Measurements from ENCODE around the gene MYL6B. TPM values are rescaled to one million over a fixed set of nuclear protein-coding genes. Genes with fewer than 3 reads are reported as not detected.

Gene MYL6B
- total RNA-seq, 2 donors from 2014 or later, result 66.4 to 203 TPM

DNA sequence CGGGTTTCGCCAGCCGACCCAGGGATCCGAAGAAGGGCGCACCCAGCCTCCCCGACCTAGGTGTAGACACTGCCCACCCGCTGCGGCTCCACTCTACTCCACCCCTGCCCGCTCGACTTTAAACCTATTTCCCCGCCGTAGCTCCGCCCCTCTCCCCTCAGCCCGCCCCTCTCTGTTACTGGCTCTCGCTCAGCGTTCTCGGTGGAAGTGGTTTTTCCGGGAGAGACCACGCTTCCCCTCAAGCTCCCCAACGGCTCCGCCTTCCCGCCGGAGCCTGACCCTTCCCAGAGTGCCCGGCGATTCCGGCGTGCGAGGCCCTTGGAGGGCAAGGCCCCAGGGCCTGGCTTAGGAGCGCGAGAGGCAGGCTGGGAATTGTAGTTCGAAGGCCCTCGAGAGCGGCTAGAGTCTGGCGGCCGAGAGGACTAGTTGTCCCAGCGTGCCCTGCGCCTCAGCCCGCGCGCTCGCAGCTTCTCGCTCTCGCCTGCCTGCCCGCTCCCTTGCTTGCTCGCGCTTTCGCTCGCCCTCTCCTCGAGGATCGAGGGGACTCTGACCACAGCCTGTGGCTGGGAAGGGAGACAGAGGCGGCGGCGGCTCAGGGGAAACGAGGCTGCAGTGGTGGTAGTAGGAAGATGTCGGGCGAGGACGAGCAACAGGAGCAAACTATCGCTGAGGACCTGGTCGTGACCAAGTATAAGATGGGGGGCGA, 48.1 kb upstream of the MYL6B start, which contains the start of gene PA2G4:
Gene PA2G4, plus strand, starts transcription at position 451 of the 706 bp plus-strand sequence. Its CDS starts 179 bp downstream, at position 630.
- peak within 1 kb of the TSS; percentile 86 to 88 for H3K27ac ChIP-seq
- no peaks in the 10 kb centered on the region for H3K9me3 ChIP-seq
- peak; percentile 99 for TF ChIP-seq POLR2AphosphoS5 (IDR thresholded peaks at IDR 0.05)
- TF ChIP-seq, protein P1, sequence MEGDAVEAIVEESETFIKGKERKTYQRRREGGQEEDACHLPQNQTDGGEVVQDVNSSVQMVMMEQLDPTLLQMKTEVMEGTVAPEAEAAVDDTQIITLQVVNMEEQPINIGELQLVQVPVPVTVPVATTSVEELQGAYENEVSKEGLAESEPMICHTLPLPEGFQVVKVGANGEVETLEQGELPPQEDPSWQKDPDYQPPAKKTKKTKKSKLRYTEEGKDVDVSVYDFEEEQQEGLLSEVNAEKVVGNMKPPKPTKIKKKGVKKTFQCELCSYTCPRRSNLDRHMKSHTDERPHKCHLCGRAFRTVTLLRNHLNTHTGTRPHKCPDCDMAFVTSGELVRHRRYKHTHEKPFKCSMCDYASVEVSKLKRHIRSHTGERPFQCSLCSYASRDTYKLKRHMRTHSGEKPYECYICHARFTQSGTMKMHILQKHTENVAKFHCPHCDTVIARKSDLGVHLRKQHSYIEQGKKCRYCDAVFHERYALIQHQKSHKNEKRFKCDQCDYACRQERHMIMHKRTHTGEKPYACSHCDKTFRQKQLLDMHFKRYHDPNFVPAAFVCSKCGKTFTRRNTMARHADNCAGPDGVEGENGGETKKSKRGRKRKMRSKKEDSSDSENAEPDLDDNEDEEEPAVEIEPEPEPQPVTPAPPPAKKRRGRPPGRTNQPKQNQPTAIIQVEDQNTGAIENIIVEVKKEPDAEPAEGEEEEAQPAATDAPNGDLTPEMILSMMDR (IDR thresholded peaks at IDR 0.05), result peak in 2 of 4 experiments; percentile 6 to 21
- peak; percentile 80 for TF ChIP-seq POLR2A (IDR thresholded peaks at IDR 0.05)
- WGBS, result under 1% methylated on average over 57 of the region's 60 CpGs
- H3K27me3 ChIP-seq (replicated peaks; ENCODE audit: insufficient read depth), result no peaks in the 10 kb centered on the region
- peak within 1 kb of the TSS; percentile 80 for H3K4me3 ChIP-seq
- DNase-seq (ENCODE audit: low spot score), result peak; percentile 98
- intact Hi-C loops (cut with DNase I), result loop anchor here (5.0 to 10.0 kb wide), 3 partner anchors 57 to 369 kb away; partner anchors contain the start of gene SUOX
- peaks cover 3 to 10% of the 10 kb centered on the region in 2 donors for H3K36me3 ChIP-seq
- peaks cover 10% of the 10 kb centered on the region for H3K4me1 ChIP-seq (replicated peaks)

DNA sequence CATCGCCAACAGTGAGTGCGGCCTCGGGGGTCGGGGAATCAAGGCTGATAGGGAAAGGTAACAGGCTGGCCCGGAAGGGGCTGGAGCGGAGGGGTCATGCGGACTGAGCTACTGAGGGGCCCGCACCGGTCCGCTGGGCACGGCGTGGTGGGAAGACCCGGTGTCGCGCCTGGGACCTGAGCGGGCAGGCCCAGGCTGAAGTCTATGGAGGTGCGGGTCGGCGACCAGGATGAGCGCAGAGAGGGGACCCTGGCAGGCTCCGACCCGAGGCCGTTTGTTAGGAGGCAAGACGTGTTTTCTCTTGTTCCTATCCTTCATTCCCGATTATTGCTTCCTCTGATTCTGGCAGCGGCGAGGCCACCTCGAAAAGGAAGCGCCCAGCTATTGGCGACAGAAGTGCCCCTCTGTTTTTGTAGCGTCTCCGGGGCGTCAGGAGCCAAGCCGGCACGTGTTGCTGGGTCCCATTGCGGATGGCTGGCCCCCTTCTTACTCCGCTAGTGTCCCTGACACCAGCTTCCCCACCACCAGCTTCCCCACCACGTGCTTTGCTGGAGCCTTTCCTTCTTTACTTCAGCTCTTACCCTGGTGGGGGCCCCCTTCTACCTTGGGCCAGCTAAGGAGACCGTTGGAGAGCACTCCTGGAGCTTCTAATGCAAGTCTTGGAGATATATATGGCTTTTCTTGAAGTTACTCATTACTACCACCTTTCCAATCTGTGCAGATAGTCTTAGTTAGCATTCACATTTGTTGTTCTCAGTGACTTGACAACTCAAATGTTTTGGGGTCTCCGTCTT, 47.4 kb upstream of the MYL6B start:
- no peak for DNase-seq (ENCODE audit: low spot score)
- Histone ChIP-seq H3K27me3 (replicated peaks; ENCODE audit: insufficient read depth) (no peaks in the 10 kb centered on the region), H3K9me3 (no peaks in the 10 kb centered on the region), H3K4me1 (replicated peaks) (peaks cover 10% of the 10 kb centered on the region), H3K4me3 (peak overlapping the region; percentile 80), H3K36me3 (peaks cover 3 to 15% of the 10 kb centered on the region in 2 donors), H3K27ac (peak overlapping the region; percentile 86 to 88)
- WGBS, result under 1% methylated on average over 40 of the region's 40 CpGs
- intact Hi-C loops (cut with DNase I), result loop anchor here (5.0 to 10.0 kb wide), 3 partner anchors 58 to 370 kb away; partner anchors contain the start of gene SUOX
- no peak for TF ChIP-seq POLR2AphosphoS5 (IDR thresholded peaks at IDR 0.05)
- TF ChIP-seq, protein P1 (IDR thresholded peaks at IDR 0.05), result no peak
- TF ChIP-seq POLR2A (IDR thresholded peaks at IDR 0.05), result no peak

GRCh38 chr12:56105609-56105902, 46.8 kb upstream of the MYL6B start:
- Histone ChIP-seq H3K4me3 (peak overlapping the region; percentile 80), H3K27ac (peak overlapping the region in 1 of 2 donors; percentile 88), H3K27me3 (replicated peaks; ENCODE audit: insufficient read depth) (no peaks in the 10 kb centered on the region), H3K36me3 (peaks cover 3 to 18% of the 10 kb centered on the region in 2 donors), H3K9me3 (no peaks in the 10 kb centered on the region), H3K4me1 (replicated peaks) (peaks cover 10% of the 10 kb centered on the region)
- intact Hi-C loops (cut with DNase I), result loop anchor here (10.0 kb wide), 2 partner anchors 111 to 371 kb away; partner anchors contain the start of gene SUOX
- WGBS, result 24% methylated on average over 2 of the region's 2 CpGs
- DNase-seq (ENCODE audit: low spot score), result no peak
- TF ChIP-seq, protein P1 (IDR thresholded peaks at IDR 0.05), result no peak
- TF ChIP-seq POLR2AphosphoS5 (IDR thresholded peaks at IDR 0.05) (no peak), POLR2A (IDR thresholded peaks at IDR 0.05) (no peak)

GRCh38 chr12:56107242-56107641, 45.1 kb upstream of the MYL6B start:
- intact Hi-C loops (cut with DNase I), result loop anchor here (10.0 kb wide), 2 partner anchors 112 to 372 kb away; partner anchors contain the start of gene SUOX
- H3K27me3 ChIP-seq (replicated peaks; ENCODE audit: insufficient read depth), result no peaks in the 10 kb centered on the region
- H3K27ac ChIP-seq, result no peak overlapping the region
- H3K4me1 ChIP-seq (replicated peaks), result peaks cover 10% of the 10 kb centered on the region
- H3K9me3 ChIP-seq, result no peaks in the 10 kb centered on the region
- no peak for TF ChIP-seq POLR2A (IDR thresholded peaks at IDR 0.05)
- TF ChIP-seq, protein P1 (IDR thresholded peaks at IDR 0.05), result no peak
- no peak for TF ChIP-seq POLR2AphosphoS5 (IDR thresholded peaks at IDR 0.05)
- H3K4me3 ChIP-seq, result no peak overlapping the region
- H3K36me3 ChIP-seq, result peaks cover 16 to 27% of the 10 kb centered on the region in 2 donors
- DNase-seq (ENCODE audit: low spot score), result no peak
- WGBS, result 95% methylated on average over 3 of the region's 3 CpGs
